Adrenal gland (tissue), 12 donors: Measurements from ENCODE around the gene MAPK1. TPM values are rescaled to one million over a fixed set of nuclear protein-coding genes. Genes with fewer than 3 reads are reported as not detected.
A peak's percentile ranks its signal among the peaks of the same experiment; 100 is the strongest.
"Not testable (repeated sequence)": the region's sequence is repeated elsewhere in the genome, so short reads cannot be mapped to it uniquely, and the experiment has no call there.

Experiments used
- DNase-seq, 7 donors: peaks; one replicate each; pipeline ENCODE4 v3.0.0-alpha.2; 2019 to 2020
- H3K27ac ChIP-seq, 5 donors: fragments of 200-600 bp; sonication (generic) in 4 of 5; 1 replicate in 3 of 5; 2 replicates in 2 of 5; pipeline versions ENCODE4 v1.5.1 to v1.8.0; 2016 to 2020; ENCODE audit warnings: mild to moderate bottlenecking in 1 of 5
- H3K27me3 ChIP-seq: fragments of 200-600 bp; 2 replicates; pipeline ENCODE4 v1.8.0; 2021
- H3K36me3 ChIP-seq, 2 donors: fragments of 200-600 bp; replicated peaks in 1 of 2; 1 replicate in 1 of 2; 2 replicates in 1 of 2; pipeline versions ENCODE4 v1.5.1 to v1.8.0; 2018 to 2022
- H3K4me1 ChIP-seq, 2 donors: fragments of 200-600 bp; replicated peaks in 1 of 2; 1 replicate in 1 of 2; 2 replicates in 1 of 2; pipeline versions ENCODE4 v1.5.1 to v1.8.0; 2018 to 2021
- H3K4me3 ChIP-seq, 4 donors: fragments of 200-600 bp; sonication (generic) in 3 of 4; one replicate each; pipeline ENCODE4 v1.5.1; 2016 to 2018
- H3K9me3 ChIP-seq, 3 donors: fragments of 200-600 bp; sonication (generic) in 1 of 3; replicated peaks in 1 of 3; 1 replicate in 2 of 3; 2 replicates in 1 of 3; pipeline versions ENCODE4 v1.5.1 to v1.8.0; 2016 to 2021
- POLR2A ChIP-seq, 2 donors: fragments of 450-650 bp; IDR thresholded peaks; one replicate each; pipeline ENCODE4 v1.6.1; 2017; ENCODE audit warnings: antibody characterized with exemption in 2 of 2, mild to moderate bottlenecking in 2 of 2, moderate library complexity in 1 of 2
- WGBS, 4 donors: extraction: QIAGEN DNeasy Blood & Tissue Kit in 2 of 4; methylation state at CpG; one replicate each; pipeline versions ENCODE4 v1.1.5 to v1.1.7; 2013 to 2017; 5-methylcytosine and 5-hydroxymethylcytosine counted together
- intact Hi-C, 2 donors: fragments of 100-400 bp; cut with DNase I; formaldehyde crosslinking; loops; one replicate each; pipeline versions ENCODE4 v1.14.1 to v1.15.0; 2022 to 2023
- polyA plus RNA-seq, 3 donors: library from polyadenylated mRNA; stranded (reverse); fragments of 200-250 nt in 2 of 3; fragments of 350-450 nt in 1 of 3; fragmentation: Illumina TruSeq in 1 of 3; extraction: RNeasy Lipid Tissue Mini Kit (QIAGEN cat#74804) in 1 of 3; gene quantifications; one replicate each; pipeline ENCODE4 v1.2.3, GENCODE V29; 2013 to 2014
- total RNA-seq, 9 donors: library from RNA; depleted of rRNA in 4 of 9; stranded (reverse); fragments of >200 nt in 4 of 9; fragments of 120-200 nt in 1 of 9; fragmentation: NEBNext Ultra II Directional in 1 of 9; extraction: Animal tissue kit (Norgen Biotek cat#: 25700) in 1 of 9; gene quantifications; one replicate each; pipeline versions ENCODE4 v1.1.0 to v1.2.4, GENCODE V29; 2013 to 2023
- TF ChIP-seq, protein P1 (sequence below), 6 experiments: fragments of 450-650 bp in 4 of 6; fragments of 200-600 bp in 2 of 6; sonication (generic) in 1 of 6; IDR thresholded peaks; 1 replicate in 5 of 6; 2 replicates in 1 of 6; pipeline versions ENCODE4 v1.5.1 to v1.8.0; 2016 to 2021; ENCODE audit warnings: antibody characterized with exemption in 6 of 6, mild to moderate bottlenecking in 2 of 6, moderate library complexity in 1 of 6
- donor health status: healthy with polysubstance abuse.
- donor health status: Bipolar disorder and iron deficiency.
- donor health status: DM: yes; HTN: yes; CAD: no.
- donor health status: DM: no; HTN: no; CAD: no.
- donor health status: DM: no; HTN: no; CAD: no.
- donor health status: DM: yes; HTN: yes; CAD: no.

The MAPK1 gene
- total and polyA plus RNA-seq, 12 donors: 9.6 to 201 (median 94.4) TPM

DNA sequence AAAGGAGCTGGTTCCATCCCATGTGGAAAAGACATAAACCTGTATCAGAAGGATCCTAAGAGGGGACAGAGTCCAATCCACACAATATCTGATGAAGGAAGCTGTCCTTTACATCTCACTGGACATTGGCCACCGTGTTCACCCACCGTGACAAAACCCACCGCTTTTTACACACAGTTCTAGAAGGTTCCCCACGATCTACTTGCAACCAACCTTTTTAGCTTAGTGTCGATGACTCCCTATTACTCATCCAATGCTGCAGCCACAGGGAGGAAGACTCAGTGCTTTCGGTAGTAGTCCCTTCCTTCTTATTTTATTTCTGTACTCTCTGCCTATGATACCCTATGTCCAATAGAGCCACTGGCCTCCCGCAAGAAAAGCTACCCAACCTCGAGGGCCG lies 65.4 kb downstream of the MAPK1 start:
- TF ChIP-seq, protein P1, sequence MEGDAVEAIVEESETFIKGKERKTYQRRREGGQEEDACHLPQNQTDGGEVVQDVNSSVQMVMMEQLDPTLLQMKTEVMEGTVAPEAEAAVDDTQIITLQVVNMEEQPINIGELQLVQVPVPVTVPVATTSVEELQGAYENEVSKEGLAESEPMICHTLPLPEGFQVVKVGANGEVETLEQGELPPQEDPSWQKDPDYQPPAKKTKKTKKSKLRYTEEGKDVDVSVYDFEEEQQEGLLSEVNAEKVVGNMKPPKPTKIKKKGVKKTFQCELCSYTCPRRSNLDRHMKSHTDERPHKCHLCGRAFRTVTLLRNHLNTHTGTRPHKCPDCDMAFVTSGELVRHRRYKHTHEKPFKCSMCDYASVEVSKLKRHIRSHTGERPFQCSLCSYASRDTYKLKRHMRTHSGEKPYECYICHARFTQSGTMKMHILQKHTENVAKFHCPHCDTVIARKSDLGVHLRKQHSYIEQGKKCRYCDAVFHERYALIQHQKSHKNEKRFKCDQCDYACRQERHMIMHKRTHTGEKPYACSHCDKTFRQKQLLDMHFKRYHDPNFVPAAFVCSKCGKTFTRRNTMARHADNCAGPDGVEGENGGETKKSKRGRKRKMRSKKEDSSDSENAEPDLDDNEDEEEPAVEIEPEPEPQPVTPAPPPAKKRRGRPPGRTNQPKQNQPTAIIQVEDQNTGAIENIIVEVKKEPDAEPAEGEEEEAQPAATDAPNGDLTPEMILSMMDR (IDR thresholded peaks at IDR 0.05): no peak
- TF ChIP-seq POLR2A (IDR thresholded peaks at IDR 0.05): no peak
- H3K27ac ChIP-seq: no peak overlapping the region
- H3K4me3 ChIP-seq: no peak overlapping the region
- peaks cover 0 to 64% of the 10 kb centered on the region in 2 donors for H3K36me3 ChIP-seq
- intact Hi-C loops: loop anchor here in 1 of 2 donors (10.0 kb wide), 1 partner anchor 63 kb away; the partner anchor contains the start of gene MAPK1
- H3K9me3 ChIP-seq: no peaks in the 10 kb centered on the region
- DNase-seq: no peak
- H3K27me3 ChIP-seq: no peaks in the 10 kb centered on the region
- WGBS, 4 donors: 95 to 98% (median 96%) methylated on average over 9 of the region's 9 CpGs
- peaks cover 0 to 6% of the 10 kb centered on the region in 2 donors for H3K4me1 ChIP-seq

DNA sequence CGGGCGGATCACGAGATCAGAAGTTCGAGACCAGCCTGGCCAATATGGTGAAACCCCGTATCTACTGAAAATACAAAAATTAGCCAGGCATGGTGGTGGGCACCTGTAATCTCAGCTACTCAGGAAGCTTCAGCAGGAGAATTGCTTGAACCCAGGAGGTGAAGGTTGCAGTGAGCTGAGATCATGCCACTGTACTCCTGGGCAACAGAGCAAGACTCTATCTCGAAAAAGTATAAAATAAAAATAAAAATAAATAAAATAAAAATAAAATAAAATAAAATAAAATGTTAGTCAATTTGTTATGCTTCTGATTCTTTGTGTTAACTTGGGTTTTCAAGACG lies 66.2 kb downstream of the MAPK1 start:
- peaks cover 0 to 62% of the 10 kb centered on the region in 2 donors for H3K36me3 ChIP-seq
- not testable (repeated sequence) for H3K4me3 ChIP-seq, H3K27me3 ChIP-seq, H3K4me1 ChIP-seq, H3K27ac ChIP-seq, DNase-seq, H3K9me3 ChIP-seq
- WGBS, 4 donors: 94 to 99% (median 96%) methylated on average over 7 of the region's 7 CpGs
- intact Hi-C loops: loop anchor here in 1 of 2 donors (10.0 kb wide), 1 partner anchor 64 kb away; the partner anchor contains the start of gene MAPK1

DNA sequence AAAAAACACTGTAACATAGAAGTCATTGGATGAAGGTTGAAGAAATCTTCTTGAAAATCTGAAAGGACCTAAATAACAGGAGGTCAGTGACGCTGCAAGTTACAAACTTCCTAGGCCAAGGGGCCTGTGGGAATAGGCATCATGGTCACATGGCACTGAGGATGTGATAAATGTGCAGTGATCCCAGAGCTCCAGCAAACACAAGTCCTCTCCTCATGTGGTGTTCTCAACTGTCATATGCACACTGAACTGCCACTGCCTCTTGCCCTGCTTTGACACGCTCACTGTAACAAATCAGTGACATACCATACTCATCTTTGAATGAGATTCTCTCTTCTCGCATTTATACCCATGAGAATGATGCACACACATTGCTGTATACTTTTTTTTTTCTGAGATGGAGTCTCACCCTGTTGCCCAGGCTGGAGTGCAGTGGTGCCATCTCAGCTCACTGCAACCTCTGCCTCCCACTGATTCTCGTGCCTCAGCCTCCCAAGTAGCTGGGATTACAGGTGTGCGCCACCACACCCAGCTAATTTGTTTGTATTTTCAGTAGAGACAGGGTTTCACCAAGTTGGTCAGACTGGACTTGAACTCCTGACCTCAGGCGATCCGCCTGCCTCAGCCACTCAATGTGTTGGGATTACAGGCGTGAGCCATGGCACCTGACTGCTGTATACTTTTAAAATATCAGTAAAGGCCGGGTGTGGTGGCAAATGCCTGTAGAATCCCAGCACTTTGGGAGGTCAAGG lies 66.7 kb downstream of the MAPK1 start:
- H3K27ac ChIP-seq: no peak overlapping the region
- WGBS, 4 donors: 91 to 95% (median 92%) methylated on average over 9 of the region's 9 CpGs
- H3K27me3 ChIP-seq: no peaks in the 10 kb centered on the region
- no peak for DNase-seq
- H3K36me3 ChIP-seq: peaks cover 0 to 63% of the 10 kb centered on the region in 2 donors
- no peak overlapping the region for H3K4me3 ChIP-seq
- intact Hi-C loops: loop anchor here in 1 of 2 donors (10.0 kb wide), 1 partner anchor 64 kb away; the partner anchor contains the start of gene MAPK1
- H3K4me1 ChIP-seq: peaks cover 0 to 5% of the 10 kb centered on the region in 2 donors
- TF ChIP-seq, protein P1 (IDR thresholded peaks at IDR 0.05): no peak
- TF ChIP-seq POLR2A (IDR thresholded peaks at IDR 0.05): no peak
- no peaks in the 10 kb centered on the region for H3K9me3 ChIP-seq

DNA sequence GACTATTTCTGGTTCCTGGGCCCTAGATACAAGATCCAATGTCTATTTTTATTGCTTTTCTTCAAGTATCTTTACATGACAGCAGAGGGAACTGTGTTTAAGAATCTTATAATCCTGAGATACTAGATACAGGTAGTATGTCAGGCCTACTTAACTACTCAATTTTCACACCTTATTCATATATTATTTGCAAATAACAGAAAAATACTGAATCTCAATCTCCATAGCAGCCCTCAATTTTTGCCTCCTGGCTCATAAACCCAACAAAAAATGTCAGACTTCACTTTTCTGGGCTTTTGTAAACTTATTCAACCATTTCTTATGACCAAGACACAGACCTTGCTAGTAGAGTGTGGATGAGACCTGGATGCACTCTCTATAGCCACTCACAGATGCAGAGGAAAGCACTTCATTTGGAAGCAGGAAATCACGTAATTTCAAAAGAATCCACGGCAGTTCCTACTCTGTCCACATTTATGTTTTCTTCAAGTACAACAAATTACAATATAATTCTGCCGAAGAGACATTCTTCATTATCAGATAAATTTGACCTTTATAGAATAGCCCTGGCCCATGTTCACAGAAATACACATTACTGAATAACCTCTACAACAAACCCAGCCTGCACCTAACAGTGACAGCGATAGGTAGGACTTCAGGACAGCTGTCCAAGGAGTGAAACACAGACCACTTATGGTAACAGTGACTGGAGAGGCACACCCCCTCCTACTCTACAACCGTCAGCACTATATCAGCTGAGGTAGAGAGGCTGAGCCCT lies 69.8 kb downstream of the MAPK1 start:
- Histone ChIP-seq H3K9me3 (no peaks in the 10 kb centered on the region), H3K27ac (peak overlapping the region in 2 of 5 donors; percentile 37 to 40), H3K4me1 (peaks cover 0 to 5% of the 10 kb centered on the region in 2 donors), H3K36me3 (peaks cover 0 to 50% of the 10 kb centered on the region in 2 donors), H3K27me3 (no peaks in the 10 kb centered on the region), H3K4me3 (no peak overlapping the region)
- WGBS, 4 donors: 51 to 73% (median 57%) methylated on average over 5 of the region's 5 CpGs
- TF ChIP-seq, protein P1 (IDR thresholded peaks at IDR 0.05): no peak
- TF ChIP-seq POLR2A (IDR thresholded peaks at IDR 0.05): no peak
- intact Hi-C loops: no loop called here
- DNase-seq: peak in 1 of 7 donors; percentile 13
